ENCODE data around the gene OTULIN.

DNA sequence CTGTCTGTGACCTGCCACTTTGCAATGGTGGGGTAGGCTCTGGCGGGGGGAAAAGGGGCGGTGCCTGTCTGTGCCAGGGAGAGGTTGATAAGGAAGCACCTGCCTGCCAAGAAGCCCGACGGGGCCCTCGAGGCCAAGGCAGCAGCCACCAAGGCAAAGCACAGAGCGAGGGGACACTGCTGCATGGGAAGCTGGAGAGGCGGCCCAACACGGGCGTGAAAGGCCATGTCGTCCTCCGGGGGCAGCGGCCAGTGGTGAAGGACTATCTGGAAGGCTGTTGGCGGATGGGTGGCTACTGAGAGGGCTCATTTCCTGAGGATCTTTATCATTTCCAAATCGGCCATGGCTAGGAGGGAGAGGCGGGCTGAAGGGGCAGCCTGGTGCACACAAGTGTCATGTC lies 66.4 kb downstream of the OTULIN start:
- TF ChIP-seq, protein P1, sequence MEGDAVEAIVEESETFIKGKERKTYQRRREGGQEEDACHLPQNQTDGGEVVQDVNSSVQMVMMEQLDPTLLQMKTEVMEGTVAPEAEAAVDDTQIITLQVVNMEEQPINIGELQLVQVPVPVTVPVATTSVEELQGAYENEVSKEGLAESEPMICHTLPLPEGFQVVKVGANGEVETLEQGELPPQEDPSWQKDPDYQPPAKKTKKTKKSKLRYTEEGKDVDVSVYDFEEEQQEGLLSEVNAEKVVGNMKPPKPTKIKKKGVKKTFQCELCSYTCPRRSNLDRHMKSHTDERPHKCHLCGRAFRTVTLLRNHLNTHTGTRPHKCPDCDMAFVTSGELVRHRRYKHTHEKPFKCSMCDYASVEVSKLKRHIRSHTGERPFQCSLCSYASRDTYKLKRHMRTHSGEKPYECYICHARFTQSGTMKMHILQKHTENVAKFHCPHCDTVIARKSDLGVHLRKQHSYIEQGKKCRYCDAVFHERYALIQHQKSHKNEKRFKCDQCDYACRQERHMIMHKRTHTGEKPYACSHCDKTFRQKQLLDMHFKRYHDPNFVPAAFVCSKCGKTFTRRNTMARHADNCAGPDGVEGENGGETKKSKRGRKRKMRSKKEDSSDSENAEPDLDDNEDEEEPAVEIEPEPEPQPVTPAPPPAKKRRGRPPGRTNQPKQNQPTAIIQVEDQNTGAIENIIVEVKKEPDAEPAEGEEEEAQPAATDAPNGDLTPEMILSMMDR (IDR thresholded peaks at IDR 0.05; ENCODE audit: low read length), result no peak
- TF ChIP-seq EZH2 (IDR thresholded peaks at IDR 0.05; ENCODE audit: borderline replicate concordance, low read length), result no peak
